GM12874 (cell line): ENCODE results near the gene P2RX2.

ENCODE experiments used
- CTCF ChIP-seq: IDR thresholded peaks from 2 replicates; pipeline ENCODE4 v1.5.1; 2011; ENCODE audit warnings: low read depth, mild to moderate bottlenecking, control low read depth, low read length, moderate library complexity; ENCODE audit not compliant: insufficient read depth

Gene P2RX2

DNA sequence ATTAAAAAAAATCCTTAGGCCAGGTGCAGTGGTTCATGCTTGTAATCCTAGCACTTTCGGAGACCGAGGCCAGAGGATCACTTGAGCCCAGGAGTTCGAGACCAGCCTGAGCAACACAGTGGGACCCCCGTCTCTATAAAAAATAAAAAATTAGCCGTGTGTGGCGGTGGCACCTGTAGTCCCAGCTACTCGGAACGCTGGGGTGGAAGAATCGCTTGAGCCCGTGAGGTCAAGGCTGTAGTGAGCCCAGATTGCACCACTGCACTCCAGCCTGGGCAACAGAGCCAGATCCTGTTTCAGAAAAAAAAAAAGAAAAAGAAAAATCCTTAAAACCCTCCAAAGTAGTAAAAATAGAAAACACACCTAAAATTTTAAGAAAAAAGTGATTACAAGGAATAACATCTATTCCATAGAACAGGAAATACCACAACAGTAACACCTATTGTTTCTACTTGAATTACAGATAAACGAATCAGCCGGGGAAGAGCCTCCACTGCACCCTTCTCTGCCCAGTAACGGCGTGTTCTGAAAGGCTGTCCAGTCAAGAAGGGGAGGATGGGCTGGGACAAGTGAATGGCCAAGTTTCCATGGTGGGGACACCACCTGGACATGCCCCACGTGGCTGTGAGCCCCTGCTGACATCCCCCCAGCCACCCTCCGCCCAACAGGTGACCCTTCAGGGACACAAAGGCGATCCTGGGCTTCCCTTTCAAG lies 50.7 kb downstream of the P2RX2 start:
- TF ChIP-seq CTCF = no peak
